ENCODE data around the gene GTPBP1.
A peak's percentile ranks its signal among the peaks of the same experiment; 100 is the strongest.

GTPBP1 gene

DNA sequence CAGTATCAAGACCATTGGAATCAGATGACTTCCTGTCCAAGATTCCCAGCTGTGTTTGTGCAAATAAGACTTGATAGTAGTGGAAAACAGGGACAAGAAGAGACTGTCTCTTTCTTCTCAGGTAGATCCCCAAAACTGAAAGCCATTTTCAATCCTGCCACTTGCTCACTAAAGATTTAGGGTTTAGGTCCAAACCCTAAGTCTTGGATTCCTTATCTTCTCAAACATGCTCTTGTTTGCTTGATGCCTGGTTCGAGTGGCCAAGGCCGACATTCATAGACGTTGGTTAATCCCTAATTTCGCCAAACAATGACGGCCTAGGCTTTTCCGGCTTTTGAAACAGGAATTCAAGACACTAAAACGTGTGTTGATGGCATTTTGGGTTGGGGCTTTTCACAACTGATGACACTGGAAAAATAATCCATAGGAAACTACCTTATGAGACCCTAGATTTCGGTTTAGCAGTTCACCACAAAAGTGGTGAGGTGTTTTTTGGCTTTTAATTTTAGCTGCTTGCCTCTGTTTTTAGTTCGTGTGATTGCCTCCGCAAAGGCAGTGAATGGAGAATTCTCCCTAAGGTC is 1.0 kb upstream of the GTPBP1 start:
- DNase-seq (ENCODE audit: low spot score): no peak

DNA sequence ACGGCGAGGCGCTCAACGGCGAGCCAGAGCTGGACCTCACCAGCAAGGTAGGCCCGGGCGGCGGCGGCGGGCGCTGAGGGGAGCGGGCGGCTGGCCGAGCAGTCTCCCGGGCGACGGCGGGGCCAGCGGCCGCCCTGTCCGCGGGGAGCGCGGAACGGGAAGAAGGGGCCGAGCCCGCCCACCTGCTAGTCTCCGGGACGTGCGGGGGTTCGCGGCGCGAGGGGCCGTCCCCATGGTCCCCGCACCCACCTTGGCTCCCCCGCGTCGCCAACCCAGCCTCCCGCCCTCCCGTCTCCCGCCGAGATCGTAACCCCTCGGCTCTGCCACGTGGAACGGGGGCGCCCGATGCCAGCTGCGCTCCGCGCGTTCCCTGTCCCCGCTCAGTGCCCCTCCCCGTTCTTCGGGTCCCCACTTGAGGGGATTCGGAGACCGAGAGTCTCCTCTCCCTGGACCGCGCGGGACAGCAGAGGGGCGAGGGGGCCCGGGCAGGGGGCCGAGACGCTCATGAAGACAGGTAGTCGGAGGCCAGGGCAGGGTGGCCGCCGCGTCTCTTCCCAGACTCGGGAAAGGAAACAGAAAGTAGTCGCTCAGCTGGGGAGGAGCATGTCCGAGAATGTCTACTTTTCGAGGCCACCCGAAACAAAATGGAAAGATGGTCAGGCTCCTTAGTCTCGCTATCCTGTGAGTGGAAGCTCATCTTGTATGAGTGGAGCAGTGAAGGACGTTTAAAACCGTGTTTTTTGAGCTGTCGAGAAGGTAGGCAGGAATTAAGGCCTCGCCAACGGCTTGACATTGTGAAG is 557 bp downstream of the GTPBP1 start:
- no peak for DNase-seq (ENCODE audit: low spot score)

- DNase-seq (ENCODE audit: low spot score): no peak
Measured at GRCh38 chr22:38706901-38707195, 1.1 kb downstream of the GTPBP1 start.

DNA sequence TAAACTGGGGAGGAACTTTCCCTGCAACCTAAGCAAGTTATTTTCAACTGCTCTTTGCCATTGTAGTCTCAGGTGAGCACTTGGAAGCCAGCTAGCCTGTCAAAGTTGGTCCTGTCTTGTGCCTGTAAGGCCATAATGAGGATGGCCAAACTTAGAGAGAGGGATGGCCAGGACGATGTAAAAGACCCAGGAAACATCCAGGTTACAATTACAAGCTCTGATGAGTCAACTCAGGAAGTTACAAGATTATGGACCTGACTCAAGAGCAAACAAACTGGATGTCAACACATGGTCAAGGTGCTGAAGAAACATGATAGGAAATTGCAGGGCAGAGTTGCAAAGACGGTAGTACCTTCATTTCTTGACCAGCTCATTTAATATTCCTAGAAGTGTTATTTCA is 1.6 kb downstream of the GTPBP1 start:
- peak; percentile 61 for DNase-seq (ENCODE audit: low spot score)

GRCh38 chr22:38707984-38708383 is 2.2 kb downstream of the GTPBP1 start:
- DNase-seq (ENCODE audit: low spot score): no peak

GRCh38 chr22:38709306-38709705 is 3.6 kb downstream of the GTPBP1 start:
- DNase-seq (ENCODE audit: low spot score): no peak

DNA sequence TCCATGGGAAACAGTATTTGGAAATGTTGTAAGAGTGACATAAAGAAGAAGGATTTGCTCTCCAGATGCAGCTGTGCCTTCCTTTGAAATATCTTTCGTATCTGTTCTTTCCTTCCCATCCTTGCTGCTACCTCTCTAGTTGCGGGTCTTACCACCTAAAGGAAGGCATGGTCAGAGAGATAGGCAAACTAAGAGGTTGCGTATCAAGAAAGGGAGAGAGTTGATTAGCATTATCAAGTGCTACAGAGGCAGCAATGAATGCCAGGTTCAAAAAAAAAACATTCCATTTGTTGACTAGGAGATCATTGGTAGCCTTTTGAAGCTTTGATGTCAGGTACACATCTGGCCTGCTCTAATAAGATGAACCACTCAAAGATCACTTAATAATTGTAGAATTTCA is 4.6 kb downstream of the GTPBP1 start:
- DNase-seq (ENCODE audit: low spot score): no peak

DNA sequence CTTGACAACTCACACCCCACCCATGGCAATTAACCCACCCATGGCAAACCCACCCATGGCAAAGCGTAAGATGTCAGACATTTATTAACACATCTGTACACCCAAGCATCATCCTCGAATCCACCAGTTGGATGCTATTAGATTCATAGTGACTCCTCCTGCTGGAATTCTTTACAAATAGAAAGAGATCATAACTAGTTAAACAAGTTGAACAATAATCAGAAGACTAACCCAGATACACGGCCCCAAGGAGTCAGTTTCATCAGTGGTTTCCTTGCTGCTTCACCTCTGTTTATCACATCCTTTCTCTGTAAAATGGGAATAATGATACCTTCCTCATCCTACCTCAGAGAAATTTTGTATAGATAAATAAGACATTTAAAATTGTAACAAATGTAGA is 5.1 kb downstream of the GTPBP1 start:
- DNase-seq (ENCODE audit: low spot score): no peak

- no peak for DNase-seq (ENCODE audit: low spot score)
Measured at GRCh38 chr22:38712486-38713207, 6.9 kb downstream of the GTPBP1 start.

GRCh38 chr22:38713921-38714320 is 8.2 kb downstream of the GTPBP1 start:
- no peak for DNase-seq (ENCODE audit: low spot score)

DNA sequence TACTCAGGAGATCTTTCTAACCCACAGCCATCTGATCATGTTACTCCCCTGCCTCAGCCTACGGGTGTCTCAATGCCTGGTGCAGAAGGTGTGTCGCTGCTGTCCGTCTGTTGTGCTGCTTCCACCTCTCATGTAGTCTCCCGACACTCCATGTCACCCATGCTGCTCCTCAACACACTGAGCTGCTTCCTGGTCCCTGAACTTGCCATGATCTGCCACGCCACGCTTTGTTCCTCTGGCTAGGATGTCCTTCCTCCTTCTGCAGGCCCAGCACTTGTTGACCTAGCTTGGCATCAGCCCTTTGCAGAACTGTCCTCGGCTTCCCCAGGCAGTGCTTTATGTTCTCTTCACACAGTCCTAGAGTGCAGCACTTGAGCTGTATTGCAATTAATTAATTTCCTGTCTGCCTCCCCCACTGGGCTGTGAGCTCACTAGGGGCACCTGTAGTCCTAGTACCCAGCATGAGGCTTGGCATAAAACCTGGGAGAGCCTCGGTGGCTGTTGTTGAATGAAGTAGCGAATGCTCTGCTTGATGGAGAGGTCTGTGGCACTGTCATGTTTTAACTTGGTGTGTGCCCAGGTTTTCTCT is 9.5 kb downstream of the GTPBP1 start:
- no peak for DNase-seq (ENCODE audit: low spot score)

GRCh38 chr22:38715852-38716251 is 10.1 kb downstream of the GTPBP1 start:
- DNase-seq (ENCODE audit: low spot score): no peak

DNA sequence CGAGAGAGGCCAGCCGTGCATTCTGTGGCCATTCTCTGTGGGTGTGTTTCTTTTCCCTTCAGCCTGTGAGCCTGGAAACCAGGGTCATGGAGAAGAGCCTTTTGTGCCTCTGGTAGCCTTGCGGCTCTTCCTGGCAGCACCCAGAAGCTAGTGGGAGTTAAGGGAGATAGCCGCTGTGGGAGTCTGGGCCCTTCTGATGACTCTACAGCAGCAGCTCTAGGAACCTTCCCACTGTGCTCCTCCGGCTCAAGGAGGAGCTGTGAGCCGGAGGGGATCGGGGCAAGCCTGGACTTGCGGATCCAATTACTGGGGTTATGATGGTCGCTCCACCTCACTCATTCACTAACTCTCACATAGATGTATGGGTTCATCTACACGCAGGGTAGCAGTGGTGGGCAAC is 10.5 kb downstream of the GTPBP1 start:
- DNase-seq (ENCODE audit: low spot score): no peak

- no peak for DNase-seq (ENCODE audit: low spot score)
Measured at GRCh38 chr22:38716826-38717225, 11.1 kb downstream of the GTPBP1 start.

DNA sequence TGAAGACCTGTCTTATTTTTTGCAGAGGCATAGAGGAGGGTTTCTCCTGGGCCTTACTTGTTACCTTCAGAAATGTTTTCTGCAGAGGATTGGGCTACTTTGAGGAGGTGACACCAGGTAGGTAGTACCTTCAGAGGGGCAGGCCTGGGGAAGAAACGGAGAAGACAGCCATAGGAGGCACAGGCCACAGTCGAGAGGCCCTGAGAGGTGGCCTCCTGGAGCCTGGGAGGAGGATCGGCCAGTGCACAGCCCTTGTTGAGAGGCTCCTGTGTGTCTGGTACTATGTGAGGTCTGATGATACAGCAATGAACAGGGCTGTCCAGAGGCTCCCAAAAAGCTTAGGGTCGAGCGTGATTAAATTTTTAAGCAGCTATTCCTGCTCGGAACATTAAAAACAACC is 11.5 kb downstream of the GTPBP1 start:
- no peak for DNase-seq (ENCODE audit: low spot score)

DNA sequence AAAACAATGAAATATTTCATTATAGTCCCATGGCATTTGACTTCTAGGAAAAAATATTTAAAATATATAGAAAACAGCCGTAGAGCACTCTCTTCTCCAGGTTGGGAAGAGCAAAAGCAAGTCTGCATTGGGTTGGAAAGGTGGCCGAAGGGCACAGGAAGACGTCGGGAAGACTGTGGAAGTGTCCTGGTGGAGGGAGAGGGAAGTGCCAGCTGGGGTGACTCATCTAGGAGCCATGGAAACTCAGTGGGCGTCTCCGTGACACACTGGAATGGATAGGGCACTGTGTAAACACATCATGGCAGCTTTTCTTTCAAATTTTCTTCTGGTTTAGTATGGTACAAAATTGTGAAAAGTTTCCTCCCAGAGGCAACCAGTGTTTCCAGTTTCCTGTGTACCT is 12.7 kb downstream of the GTPBP1 start:
- DNase-seq (ENCODE audit: low spot score): no peak

DNA sequence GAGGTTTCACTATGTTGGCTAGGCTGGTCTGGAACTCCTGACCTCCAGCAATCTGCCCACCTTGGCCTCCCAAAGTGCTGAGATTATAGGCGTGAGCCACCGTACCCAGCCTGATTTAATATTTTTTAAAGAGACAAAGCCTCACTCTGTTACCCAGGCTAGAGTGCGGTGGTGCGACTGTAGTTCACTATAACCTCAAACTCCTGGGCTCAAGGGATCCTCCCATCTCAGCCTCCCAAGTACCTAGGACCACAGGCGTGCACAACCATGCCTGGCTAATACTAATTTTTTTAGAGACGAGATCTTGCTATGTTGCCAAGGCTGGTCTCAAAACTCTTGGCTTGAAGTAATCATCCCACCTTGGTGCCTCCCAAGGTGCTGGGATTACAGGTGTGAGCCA is 13.5 kb downstream of the GTPBP1 start:
- DNase-seq (ENCODE audit: low spot score): no peak

- DNase-seq (ENCODE audit: low spot score): no peak
Measured at GRCh38 chr22:38720350-38720749, 14.6 kb downstream of the GTPBP1 start.

GRCh38 chr22:38721551-38721950 is 15.8 kb downstream of the GTPBP1 start:
- no peak for DNase-seq (ENCODE audit: low spot score)

DNA sequence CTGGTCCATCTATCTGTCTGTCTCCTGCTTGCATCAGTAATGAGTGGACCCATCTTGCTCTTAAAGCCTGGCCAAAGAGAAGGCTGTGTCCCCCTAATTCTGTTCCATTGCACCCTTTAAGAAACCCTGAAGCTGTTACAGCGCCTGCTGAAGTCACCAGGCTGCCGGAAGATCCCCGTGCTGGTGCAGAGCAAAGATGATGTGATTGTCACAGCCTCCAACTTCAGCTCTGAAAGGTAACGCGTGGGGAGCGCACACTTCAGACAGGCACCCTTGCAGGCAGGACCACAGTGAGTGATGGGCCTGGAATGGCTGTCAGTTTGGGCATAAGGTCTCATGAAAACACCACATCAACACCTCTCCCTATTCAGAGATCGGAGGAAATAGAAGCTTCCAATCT is 18.4 kb downstream of the GTPBP1 start:
- no peak for DNase-seq (ENCODE audit: low spot score)

GRCh38 chr22:38724926-38725571 is 19.3 kb downstream of the GTPBP1 start:
- peak; percentile 65 for DNase-seq (ENCODE audit: low spot score)

DNA sequence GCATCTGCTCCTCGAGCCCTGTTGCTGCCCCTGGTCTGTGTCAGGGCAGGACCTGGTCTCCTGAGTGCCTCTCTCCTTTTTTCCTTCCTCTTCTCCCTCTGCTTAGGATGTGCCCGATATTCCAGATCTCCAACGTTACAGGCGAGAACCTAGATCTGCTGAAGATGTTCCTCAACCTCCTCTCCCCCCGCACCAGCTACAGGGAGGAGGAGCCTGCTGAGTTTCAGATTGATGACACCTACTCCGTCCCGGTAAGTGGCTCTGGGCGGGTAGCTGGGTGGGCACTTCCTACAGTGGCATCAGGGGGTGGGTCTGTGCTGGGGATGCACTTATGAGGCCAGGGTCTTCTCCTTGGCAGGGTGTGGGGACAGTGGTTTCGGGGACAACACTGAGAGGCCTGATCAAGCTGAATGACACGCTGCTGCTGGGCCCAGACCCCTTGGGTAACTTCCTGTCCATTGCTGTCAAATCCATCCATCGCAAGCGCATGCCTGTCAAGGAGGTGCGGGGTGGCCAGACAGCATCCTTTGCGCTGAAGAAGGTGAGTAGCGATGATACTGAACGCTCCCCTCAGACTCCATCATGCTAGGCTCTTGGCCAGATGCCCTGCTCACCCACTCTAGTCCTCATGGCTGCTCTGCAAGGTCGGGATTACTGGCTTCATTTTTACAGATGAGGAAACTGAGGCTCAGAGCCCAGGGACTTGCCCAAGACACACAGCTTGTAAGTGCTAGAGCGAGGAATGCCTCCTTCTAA is 20.3 kb downstream of the GTPBP1 start:
- DNase-seq (ENCODE audit: low spot score): no peak
